ENCODE results near the gene CPA1. TPM values are rescaled to one million over a fixed set of nuclear protein-coding genes. Genes with fewer than 3 reads are reported as not detected.

Gene CPA1
- total RNA-seq, 1 donor from 2014 or later, result not detected

DNA sequence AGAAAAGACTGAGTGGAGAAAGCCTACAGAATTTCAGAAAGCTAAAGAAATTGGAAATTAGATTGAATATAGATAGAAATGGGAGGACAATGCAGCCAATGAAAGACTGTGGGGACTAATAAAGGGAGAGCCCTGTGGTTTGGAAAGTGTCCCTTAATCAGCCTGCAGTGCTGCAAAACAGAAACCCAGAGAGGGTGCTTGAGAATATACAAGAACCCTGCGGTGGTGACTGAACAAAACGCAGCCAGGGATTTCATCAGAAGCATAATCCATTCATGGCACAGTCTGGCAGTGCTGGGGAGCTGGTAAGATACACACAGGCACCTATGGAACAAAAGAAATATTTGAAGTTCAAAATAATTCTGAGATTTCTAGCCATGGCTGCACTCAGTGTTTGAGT is 41.4 kb downstream of the CPA1 start:
- DNase-seq (ENCODE audit: extremely low read depth, low read depth, low spot score), result no peak

DNA sequence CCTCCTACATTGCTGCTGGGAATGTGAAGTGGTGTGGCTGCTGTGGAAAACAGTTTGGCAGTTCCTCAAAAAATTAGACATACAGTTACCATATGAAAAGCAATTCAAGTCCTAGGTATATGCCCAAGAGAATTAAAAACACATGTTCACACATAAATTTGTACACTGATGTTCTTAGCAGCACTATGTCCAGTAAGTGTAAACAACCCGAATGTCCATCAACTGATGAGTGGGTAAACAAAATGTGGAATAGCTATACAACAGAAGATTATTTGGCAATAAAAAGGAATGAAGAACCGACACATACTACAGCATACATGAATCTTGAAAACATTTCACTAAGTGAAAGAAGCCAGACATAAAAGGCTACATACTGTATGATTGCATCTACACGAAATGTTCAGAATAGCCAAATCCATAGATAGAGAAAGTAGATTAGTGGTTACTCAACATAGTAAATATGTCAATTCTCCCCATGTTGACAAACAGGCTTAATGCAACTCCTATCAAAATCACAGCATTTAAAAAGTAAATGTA is 43.3 kb downstream of the CPA1 start:
- DNase-seq (ENCODE audit: extremely low read depth, low read depth, low spot score), result no peak

DNA sequence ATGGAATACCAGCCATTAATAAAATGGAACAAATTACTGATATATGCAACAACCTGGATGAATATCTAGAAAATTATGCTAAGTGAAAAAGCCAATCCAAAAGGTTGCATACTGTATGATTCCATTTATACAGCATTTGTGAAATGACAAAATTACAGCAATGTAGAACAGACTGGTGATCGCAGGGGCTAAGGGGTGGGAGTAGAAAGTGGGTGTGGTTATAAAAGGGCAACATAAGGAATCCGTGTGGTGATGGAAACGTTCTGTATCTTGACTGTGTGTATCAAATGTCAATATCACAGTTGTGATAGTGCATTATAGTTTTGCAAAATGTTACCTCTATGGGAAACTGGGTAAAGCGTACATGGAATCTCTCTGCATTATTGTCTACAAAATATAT is 45.5 kb downstream of the CPA1 start:
- DNase-seq (ENCODE audit: extremely low read depth, low read depth, low spot score), result no peak

DNA sequence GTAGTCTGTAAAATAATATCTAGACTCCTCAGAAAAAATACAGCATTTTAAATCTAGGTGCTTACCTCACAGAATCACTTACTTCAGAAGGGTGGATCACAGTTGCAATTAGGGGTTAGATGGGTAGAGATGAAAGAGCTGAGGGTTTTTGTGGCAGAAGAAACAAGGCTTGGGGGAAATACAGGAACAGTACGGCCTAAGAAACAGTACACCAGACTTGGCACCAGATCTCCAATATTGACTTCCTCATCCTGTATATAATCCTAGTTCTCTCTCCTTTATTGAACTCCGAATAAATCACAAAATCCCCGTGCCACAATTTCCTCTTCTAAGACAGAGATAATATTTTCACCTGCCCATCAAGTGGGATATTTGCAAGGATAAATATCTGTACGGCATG is 46.3 kb downstream of the CPA1 start:
- DNase-seq (ENCODE audit: extremely low read depth, low read depth, low spot score), result no peak

DNA sequence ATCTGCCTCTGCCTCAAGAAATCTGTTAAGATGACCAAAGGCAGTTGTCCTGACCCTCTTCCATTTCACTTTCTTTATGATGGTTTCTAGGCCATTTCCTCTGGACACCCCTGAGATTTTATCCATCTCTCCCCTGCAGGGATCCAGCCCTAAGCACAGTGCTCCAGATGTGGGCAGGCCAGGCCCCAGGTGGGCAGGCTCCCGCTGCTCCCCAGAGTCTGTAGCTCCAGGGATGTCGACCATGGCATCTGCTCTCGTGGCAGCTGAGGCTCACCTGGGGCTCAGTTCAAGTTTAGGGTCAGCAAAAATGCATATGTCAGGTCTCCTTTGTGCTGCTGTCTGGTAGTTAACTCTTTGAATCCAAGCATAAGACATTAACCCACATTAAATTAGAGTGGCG is 48.7 kb downstream of the CPA1 start:
- no peak for DNase-seq (ENCODE audit: extremely low read depth, low read depth, low spot score)

DNA sequence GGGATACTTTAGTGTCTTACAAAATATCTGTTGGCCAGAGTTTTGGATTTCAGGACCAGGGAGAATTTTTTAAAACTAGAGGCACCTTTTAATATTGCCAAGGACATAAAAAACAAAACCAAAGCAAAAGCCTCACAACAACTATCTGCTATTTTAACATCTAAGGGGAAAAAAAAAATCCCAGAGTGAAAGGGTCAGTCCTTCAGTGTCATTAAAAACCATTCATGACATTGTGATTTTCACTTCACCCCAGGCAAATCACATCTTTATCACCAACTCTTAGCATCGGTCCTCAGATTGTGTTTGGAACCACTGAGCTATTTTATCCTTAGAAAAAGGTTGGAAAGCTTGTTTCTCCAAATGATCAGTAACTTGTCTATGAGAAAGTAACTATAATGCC is 49.8 kb downstream of the CPA1 start:
- DNase-seq (ENCODE audit: extremely low read depth, low read depth, low spot score), result no peak

DNA sequence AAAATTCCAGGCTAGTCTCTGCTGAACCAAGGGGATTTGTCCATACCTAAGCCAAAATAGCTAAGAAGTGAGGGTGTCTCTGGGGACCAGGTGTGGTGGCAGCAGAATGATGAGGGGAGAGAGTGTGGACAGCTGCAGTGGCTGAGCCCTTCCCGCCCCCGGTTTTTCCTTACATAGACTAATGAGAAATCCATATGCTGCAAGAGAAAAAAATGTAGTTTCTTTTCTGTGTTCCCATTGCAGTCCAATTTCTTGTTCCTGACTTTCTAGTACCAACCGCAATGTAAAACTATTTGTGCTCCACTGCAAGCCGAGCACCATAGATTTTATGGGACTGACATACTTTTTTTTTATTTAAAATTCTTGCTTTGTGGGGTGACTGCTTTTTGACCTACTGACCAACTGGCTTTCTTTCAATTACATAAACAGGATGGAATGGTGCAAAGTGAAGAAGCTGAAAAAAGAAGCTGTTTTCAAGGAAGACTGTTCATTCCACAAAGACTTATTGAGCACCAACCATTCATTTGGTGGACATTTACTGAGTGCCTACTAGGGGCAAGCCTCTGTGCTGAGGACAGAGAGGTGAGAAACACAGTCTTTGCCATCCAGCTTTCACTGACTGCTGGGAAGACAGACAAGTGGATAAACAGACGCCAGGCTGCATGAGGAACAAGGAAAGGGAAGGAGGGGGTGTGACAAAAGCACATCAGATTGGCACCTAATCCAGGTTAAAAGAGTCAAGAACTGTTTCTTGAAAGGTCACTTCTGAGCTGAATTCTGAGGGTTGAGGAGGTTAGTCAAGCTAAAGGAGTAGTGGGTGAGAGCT is 50.8 kb downstream of the CPA1 start:
- no peak for DNase-seq (ENCODE audit: extremely low read depth, low read depth, low spot score)

DNA sequence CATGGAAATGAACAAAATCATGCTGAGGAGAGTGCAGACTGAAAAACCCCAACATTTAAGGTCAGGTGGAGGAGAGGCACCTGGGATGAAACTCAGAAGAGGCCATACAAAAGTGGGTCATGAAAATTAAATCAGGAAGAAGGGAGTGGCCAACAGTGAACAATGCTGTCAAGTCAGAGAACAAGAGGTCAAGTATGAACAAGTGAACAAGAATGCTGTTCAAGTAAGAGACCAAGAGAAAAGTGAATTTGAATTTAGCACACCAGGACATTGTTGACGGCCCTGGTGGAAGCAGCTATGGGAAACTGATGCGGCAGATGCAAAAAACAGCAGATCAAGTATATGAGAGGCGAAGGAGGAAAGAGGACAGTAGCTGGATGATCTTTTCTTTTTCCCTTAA is 52.6 kb downstream of the CPA1 start:
- DNase-seq (ENCODE audit: extremely low read depth, low read depth, low spot score), result no peak

DNA sequence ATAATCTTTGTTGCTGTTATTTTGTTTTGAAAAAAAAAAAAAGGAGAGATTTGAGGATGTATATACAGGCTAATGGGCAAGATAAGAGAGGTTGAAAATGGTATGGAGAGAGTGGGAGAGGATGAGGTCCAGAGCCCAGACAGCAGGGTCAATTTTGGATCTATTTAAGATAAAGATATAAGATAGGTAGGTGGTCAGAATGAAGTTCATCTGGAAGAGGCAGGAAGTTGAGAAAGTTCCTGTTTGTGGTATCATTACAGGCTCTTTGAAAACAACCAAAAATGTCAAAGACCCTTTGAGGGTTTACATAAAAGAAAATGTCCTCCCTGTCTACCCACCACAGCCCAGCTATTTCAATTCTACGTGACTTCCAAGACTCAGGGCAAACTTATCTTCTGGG is 53.0 kb downstream of the CPA1 start:
- DNase-seq (ENCODE audit: extremely low read depth, low read depth, low spot score), result no peak

DNA sequence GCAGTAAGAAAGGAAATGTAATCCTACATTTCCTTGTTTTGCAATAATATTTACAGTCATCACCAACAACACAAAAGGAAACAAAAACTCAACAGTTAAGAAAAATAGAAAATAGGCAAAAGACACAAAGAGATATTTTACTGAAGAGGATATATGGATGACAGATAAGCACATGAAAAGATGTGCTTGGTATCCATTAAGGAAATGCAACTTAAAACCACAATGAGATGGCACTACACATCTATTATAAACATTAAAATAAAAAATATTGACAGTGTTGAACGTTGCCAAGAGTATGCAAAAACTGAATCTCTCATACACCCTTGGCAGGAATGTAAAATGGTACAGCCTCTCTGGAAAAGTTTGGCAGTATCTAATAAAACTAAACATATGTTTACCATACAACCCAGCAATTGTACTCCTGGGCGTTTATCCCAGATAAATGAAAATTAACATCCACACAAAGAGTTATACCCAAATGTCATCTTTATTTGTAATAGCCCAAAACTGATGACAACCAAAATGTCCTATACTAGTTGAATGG is 55.1 kb downstream of the CPA1 start:
- no peak for DNase-seq (ENCODE audit: extremely low read depth, low read depth, low spot score)

DNA sequence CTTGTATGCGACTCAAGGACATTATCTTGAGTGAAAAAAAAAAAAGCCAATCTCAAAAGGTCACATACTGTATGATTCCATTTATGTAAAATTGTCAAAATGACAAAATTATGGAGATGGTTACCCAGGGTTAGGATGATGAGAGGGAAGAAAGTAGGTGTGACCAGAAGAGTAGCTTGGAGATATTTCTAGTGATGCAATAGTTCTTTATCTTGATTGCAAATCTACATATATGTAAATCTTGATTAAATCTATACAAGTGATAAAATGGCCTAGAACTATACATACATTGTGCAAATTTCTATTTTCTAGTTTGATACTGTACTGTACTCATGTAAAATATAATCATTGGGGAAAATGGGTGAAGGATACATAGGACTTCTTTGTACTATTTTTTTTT is 56.0 kb downstream of the CPA1 start:
- no peak for DNase-seq (ENCODE audit: extremely low read depth, low read depth, low spot score)

Other genes with a start within 250 kb of the CPA1 start
- 6.7 and 9.2 TPM in 2 replicates for gene TMEM209, start 175.1 kb upstream of the CPA1 start, total RNA-seq
- gene SSMEM1, start 172.6 kb upstream of the CPA1 start, total RNA-seq, result not detected in 2 replicates
- not detected in 2 replicates for gene CPA2, start 113.6 kb upstream of the CPA1 start, total RNA-seq
- 20.2 and 27.7 TPM in 2 replicates for gene CPA4, start 87.3 kb upstream of the CPA1 start, total RNA-seq
- gene CPA5, start 35.7 kb upstream of the CPA1 start, total RNA-seq, result not detected in 2 replicates
- gene CEP41, start 60.5 kb downstream of the CPA1 start, total RNA-seq, result 23.5 and 25.1 TPM in 2 replicates
- 15.3 and 52.6 TPM in 2 replicates for gene MEST, start 111.6 kb downstream of the CPA1 start, total RNA-seq

Data from glomerular endothelial cell (primary cell).